ENCODE data around the gene GALNT17.

DNA sequence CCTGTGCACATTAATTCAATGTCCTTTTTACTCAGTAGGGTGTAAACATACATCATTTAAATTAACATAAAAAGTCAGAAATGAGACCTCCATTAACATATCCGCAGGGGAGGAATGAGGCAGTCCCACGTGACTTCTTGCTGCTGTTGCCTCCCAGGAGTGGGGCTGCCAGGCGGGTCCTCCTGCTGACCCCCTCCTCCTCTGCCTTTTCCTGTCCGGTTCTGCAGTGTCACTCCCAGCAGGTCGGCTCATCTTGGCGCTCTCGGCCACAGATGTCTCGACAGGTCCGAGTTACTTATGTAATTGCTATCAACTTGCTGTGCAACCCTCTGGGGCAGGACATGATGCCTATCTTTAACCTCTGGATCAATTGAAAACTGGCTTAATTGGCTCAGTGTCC, 329.6 kb downstream of the GALNT17 start:
- no peak for TF ChIP-seq CTCF (IDR thresholded peaks at IDR 0.05)
- TF ChIP-seq POLR2A (IDR thresholded peaks at IDR 0.05): no peak
